ENCODE results near the gene SIGMAR1.

The SIGMAR1 gene

DNA sequence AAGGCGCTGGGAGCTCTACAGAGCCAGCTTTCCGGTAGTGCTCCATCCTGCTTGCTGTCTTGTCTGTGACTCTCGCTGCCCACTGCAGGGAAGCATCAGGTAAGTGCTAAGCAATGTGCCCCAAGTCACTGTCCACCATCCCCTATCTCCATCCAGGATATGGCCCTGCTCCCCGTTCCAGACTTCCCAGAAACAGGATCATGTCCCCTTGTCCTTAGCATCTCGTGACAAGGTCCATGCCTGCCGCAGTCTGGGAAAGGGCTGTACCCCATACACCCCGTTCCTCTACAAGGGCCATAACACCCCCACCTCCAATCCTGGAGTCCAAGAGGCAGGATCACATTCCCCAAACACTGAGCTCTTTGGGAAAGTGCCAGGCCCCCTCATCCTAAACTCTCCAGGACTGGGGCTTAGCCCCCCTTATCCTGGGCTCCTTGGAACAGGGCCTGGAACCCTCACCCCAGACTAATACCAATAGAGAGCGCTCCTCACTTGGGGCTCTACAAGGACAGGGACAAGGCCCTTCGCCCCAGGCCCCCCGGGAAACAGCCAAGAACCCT, 26.3 kb downstream of the SIGMAR1 start:
- peak overlapping the region; percentile 88 for H3K4me3 ChIP-seq (ENCODE audit: low read length)
- TF ChIP-seq, protein P1, sequence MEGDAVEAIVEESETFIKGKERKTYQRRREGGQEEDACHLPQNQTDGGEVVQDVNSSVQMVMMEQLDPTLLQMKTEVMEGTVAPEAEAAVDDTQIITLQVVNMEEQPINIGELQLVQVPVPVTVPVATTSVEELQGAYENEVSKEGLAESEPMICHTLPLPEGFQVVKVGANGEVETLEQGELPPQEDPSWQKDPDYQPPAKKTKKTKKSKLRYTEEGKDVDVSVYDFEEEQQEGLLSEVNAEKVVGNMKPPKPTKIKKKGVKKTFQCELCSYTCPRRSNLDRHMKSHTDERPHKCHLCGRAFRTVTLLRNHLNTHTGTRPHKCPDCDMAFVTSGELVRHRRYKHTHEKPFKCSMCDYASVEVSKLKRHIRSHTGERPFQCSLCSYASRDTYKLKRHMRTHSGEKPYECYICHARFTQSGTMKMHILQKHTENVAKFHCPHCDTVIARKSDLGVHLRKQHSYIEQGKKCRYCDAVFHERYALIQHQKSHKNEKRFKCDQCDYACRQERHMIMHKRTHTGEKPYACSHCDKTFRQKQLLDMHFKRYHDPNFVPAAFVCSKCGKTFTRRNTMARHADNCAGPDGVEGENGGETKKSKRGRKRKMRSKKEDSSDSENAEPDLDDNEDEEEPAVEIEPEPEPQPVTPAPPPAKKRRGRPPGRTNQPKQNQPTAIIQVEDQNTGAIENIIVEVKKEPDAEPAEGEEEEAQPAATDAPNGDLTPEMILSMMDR (conservative IDR thresholded peaks at IDR 0.05; ENCODE audit: low read depth, low read length), result no peak
- no peak for DNase-seq (ENCODE audit: low read depth)

DNA sequence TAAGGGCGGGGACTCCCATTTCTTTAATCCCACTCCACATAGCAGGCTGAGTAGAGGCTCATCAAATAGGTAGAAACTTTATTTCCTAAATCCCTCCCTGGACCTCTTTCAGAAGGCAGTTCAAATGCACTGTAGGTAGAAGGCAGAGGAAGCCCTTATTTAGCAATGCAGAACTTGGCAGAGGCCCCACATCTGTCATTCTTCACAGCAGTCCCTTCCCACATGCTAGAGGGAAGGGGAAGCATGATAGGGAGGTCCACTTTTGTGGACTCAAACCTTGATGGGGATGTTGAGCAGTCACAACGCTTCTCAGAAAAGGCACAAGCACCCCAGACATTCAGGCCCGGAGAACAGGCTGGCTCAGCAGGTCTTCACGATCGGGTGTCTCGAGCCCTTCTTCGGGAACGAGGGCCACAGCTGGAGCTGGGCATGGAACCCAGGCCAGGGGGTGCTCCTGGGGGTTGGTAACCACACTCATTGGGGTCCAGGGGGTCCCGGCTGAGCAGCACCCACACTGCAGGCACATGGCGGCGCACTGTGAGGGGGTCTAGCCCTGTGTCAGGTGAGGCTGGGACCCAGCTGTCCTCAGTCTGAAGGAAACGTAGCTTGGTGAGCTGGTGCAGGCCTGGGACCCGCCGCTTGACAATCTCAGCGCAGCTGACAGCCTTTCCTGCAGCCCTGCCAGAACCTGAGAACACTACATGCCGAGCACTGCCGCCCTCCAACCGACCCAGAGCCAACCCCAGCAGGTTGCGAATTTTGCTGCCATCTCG, 27.0 kb downstream of the SIGMAR1 start:
- DNase-seq (ENCODE audit: low read depth), result no peak
- TF ChIP-seq, protein P1 (conservative IDR thresholded peaks at IDR 0.05; ENCODE audit: low read depth, low read length), result no peak
- peak overlapping the region; percentile 88 for H3K4me3 ChIP-seq (ENCODE audit: low read length)

DNA sequence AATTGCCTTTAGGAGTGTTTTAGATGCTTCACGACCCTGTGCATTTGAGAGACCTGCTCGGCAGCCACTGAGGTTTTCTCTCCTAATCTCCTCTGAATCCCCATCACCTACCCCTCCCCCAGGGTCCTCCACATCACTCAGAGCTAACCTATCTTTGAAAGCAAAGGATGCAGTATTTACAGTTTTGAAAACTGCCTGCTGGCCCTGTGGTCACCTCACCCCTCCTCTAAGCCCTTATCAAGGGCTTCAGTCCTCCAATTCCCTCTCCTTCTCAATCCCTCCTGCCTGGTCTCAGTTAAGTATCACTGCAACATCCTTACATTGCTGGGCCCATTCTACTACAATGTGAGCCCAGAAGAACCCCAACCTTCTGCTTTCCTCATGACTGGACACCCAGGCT, 30.3 kb downstream of the SIGMAR1 start:
- no peak overlapping the region for H3K4me3 ChIP-seq (ENCODE audit: low read length)
- TF ChIP-seq, protein P1 (conservative IDR thresholded peaks at IDR 0.05; ENCODE audit: low read depth, low read length), result no peak
- no peak for DNase-seq (ENCODE audit: low read depth)

DNA sequence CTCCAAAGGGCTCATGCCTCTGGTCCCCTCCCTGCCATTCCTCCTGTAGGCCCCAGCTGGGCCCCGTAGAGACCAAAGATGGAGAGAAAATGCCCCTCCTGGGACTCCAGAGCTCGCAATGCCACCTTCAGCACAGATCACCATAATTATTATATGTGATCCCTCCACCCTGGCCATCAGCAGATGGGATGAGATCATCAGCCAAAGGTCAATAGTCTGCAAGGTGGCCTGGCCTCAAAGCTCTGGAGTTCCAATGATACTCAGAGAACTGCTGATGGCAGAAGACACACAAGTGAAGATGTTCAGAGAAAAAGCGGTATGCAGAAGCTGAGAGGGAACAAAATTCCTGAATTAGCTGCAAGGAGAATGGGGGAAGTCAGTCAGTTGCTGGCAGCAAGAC, 30.7 kb downstream of the SIGMAR1 start:
- DNase-seq (ENCODE audit: low read depth), result no peak
- TF ChIP-seq, protein P1 (conservative IDR thresholded peaks at IDR 0.05; ENCODE audit: low read depth, low read length), result no peak
- no peak overlapping the region for H3K4me3 ChIP-seq (ENCODE audit: low read length)

DNA sequence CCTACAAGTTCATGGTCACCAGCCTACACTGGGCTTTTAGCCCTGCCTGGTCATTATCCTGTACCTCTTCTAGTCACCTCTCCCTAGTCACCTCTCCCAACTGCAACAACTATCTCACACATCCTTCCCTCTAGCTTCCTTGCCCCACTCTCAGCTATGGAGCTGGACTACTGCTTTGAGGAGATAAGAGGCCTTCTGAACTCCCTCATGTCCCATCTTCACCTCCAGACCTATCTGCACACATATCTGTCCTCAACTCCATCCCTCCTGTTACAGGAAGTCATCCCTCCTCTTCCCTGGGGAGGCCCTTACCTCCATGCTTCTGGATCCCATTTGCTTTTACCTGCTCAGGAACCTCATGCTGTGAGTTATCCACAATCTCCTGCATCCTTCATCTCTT, 31.4 kb downstream of the SIGMAR1 start:
- TF ChIP-seq, protein P1 (conservative IDR thresholded peaks at IDR 0.05; ENCODE audit: low read depth, low read length), result no peak
- no peak for DNase-seq (ENCODE audit: low read depth)
- H3K4me3 ChIP-seq (ENCODE audit: low read length), result no peak overlapping the region

DNA sequence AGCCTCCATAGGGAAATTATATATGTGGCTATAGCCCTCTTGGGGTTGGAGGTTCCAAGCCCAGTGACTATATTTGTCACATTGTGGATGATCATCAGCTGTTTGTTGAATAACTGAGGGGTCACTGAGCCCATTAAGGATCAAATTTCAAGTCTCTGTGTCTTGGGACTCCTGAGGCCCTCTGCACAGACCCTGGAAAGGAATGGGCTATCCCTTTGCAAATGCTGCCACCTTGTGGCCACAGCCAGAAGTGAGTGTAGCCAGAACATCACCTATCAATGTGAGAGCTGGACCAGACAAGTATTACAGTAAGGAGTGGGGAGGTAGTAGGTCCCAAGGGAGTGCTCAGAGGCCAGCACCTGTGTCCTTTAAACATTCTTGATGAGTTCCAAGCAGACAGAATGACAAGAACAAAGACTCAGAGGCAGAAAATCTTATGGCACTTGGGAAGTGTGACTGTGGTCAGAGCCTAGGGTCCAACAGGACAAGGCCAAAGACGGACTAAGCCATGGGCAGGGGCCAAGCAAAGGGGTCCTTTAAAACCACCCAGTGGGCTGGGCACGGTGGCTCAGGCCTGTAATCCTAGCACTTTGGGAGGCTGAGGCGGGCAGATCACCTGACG, 33.9 kb downstream of the SIGMAR1 start:
- H3K4me3 ChIP-seq (ENCODE audit: low read length), result no peak overlapping the region
- TF ChIP-seq, protein P1 (conservative IDR thresholded peaks at IDR 0.05; ENCODE audit: low read depth, low read length), result peak; percentile 95
- no peak for DNase-seq (ENCODE audit: low read depth)

All from retinal pigment epithelial cell (primary cell).